Activated T-helper 2 cell treated with anti-CD3 and anti-CD28 coated beads, Interferon-gamma antibody, Interleukin-2, Interleukin-4, amounts not matched to agents 10 μg/mL and 5 μg/mL and 100 μg/mL, durations not matched to agents 14 hours and 24 hours and 36 hours (primary cell): Measurements from ENCODE around the gene PXDN. TPM values are rescaled to one million over a fixed set of nuclear protein-coding genes. Genes with fewer than 3 reads are reported as not detected.

ENCODE experiments used
- DNase-seq: peaks from one replicate; pipeline ENCODE4 v3.0.0; 2021; ENCODE audit warnings: low spot score
- H3K27ac Mint-ChIP-seq: one replicate; pipeline ENCODE4 v1.8.0; 2021; ENCODE audit warnings: mixed read lengths
- H3K27me3 Mint-ChIP-seq: one replicate; pipeline ENCODE4 v1.8.0; 2021; ENCODE audit warnings: low read depth, mixed read lengths
- H3K36me3 Mint-ChIP-seq: one replicate; pipeline ENCODE4 v1.8.0; 2021; ENCODE audit warnings: low read depth, mixed read lengths
- H3K4me1 Mint-ChIP-seq: one replicate; pipeline ENCODE4 v1.8.0; 2021; ENCODE audit warnings: low read depth, mixed read lengths
- H3K4me3 Mint-ChIP-seq: one replicate; pipeline ENCODE4 v1.8.0; 2021; ENCODE audit warnings: low read depth, mild to moderate bottlenecking, moderate library complexity, mixed read lengths
- H3K9me3 Mint-ChIP-seq: one replicate; pipeline ENCODE4 v1.8.0; 2021; ENCODE audit warnings: mixed read lengths
- intact Hi-C: fragments of 100-400 bp; cut with micrococcal nuclease; formaldehyde crosslinking; loops from one replicate; pipeline ENCODE4 v1.15.1; 2023
- total RNA-seq: library from RNA; stranded (reverse); gene quantifications from 2 replicates; pipeline ENCODE4 v1.2.3, GENCODE V29; 2022

Gene PXDN
- total RNA-seq, 1 donor from 2014 or later = 2.0 TPM

DNA sequence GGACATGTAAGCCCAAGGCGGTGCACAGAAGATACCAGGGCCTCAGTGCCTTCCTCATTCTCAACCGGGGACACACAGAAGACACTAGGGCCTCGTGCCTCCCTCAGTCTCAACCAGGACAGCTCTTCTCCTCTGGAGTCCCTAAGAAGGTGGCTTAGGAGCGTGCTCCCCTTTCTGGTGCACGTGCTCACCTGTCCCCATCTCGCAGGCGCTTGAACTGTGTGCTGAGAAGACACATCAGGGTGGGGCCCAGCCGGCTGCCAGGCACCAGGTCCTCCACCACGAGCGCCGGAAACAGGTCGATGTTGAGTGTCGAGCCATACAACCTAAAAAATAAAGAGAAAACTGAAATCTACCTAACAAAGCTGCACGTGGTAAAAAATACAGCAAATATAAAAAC lies 99.9 kb downstream of the PXDN start:
- no peak overlapping the region for H3K27ac Mint-ChIP-seq
- H3K36me3 Mint-ChIP-seq = no peaks in the 10 kb centered on the region
- no peak for DNase-seq
- no peaks in the 10 kb centered on the region for H3K9me3 Mint-ChIP-seq
- no peaks in the 10 kb centered on the region for H3K4me1 Mint-ChIP-seq
- intact Hi-C loops = no loop called here
- no peak overlapping the region for H3K4me3 Mint-ChIP-seq
- no peaks in the 10 kb centered on the region for H3K27me3 Mint-ChIP-seq

DNA sequence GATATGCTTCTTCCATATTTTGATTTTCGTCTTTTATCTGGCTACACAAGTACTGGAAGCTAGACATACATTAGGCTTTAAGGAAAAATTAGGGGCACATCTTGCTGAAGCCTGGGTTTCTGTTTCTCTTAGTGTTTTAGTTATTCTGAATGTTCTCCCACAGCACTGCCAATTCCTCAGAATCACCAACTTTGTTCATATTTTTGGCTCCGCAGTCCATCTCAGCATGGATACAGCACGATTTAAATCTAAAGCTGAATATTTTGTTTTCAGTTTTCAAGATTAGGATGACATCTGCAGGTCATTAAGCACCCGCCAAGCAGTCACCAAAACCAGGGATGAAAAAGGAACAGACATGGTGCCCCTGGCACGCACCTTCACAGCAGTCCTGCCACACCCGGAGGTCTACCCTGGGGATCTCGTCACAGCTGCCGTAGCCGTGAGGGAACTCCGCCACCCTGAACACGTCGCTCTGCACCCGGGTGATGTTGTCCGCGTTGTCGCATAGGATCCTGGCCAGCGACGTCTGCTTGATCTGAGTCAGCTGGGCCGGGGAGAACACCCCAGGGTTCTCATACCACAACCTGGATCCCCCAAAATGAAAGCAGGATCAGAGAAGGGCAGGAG lies 101.2 kb downstream of the PXDN start:
- Mint-ChIP-seq H3K9me3 (no peaks in the 10 kb centered on the region), H3K4me1 (no peaks in the 10 kb centered on the region), H3K27ac (no peak overlapping the region), H3K27me3 (no peaks in the 10 kb centered on the region), H3K4me3 (no peak overlapping the region), H3K36me3 (no peaks in the 10 kb centered on the region)
- DNase-seq = no peak
- intact Hi-C loops = no loop called here

GRCh38 chr2:1642066-1642861 lies 102.1 kb downstream of the PXDN start:
- no peaks in the 10 kb centered on the region for H3K36me3 Mint-ChIP-seq
- no peaks in the 10 kb centered on the region for H3K27me3 Mint-ChIP-seq
- DNase-seq = no peak
- no peak overlapping the region for H3K4me3 Mint-ChIP-seq
- no peaks in the 10 kb centered on the region for H3K4me1 Mint-ChIP-seq
- H3K27ac Mint-ChIP-seq = no peak overlapping the region
- H3K9me3 Mint-ChIP-seq = no peaks in the 10 kb centered on the region
- intact Hi-C loops = no loop called here

GRCh38 chr2:1641523-1641922 lies 102.8 kb downstream of the PXDN start:
- Mint-ChIP-seq H3K4me3 (no peak overlapping the region), H3K4me1 (no peaks in the 10 kb centered on the region), H3K27me3 (no peaks in the 10 kb centered on the region), H3K9me3 (no peaks in the 10 kb centered on the region), H3K36me3 (no peaks in the 10 kb centered on the region), H3K27ac (no peak overlapping the region)
- DNase-seq = no peak
- intact Hi-C loops = no loop called here

DNA sequence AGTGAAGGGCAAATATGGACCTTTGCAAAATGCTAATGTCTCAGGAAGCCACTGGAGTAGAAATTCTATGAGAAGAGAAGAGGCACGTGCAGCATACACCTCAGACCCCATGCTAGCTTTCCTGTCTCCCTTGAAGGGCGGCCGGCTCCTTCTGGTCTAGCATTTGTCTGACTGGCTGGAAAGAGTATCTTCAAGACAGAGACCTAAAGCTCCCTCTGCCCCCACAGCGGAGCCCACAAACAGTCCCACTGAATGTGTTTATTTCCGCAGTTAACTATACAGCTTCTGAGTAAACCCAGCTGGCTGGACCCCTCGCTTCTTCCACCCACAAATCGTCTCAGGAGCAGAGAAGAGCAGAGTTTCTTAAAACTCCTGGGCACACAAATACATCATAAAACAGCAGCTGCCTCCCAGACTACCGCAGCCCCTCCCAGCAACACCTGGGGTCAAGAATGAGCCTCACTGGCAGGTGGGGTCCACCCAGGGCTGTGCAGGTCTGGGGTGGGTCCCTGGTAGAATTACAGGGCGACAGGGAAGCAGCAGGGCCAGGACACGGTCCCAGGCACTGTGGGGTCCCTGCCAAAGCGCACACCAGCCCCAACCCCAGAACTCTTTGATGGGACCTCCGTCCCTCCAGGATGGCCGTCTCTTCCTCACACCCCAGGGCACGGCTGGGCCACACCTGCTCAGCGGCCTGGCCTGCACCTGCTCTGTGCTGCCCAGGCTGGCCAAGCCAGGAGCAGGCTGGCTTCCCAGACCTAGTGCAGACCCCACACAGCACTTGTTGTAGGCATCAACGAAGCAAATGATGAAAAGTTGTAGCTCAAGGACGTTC lies 103.8 kb downstream of the PXDN start:
- intact Hi-C loops = no loop called here
- H3K4me1 Mint-ChIP-seq = no peaks in the 10 kb centered on the region
- H3K36me3 Mint-ChIP-seq = no peaks in the 10 kb centered on the region
- no peak overlapping the region for H3K27ac Mint-ChIP-seq
- H3K27me3 Mint-ChIP-seq = no peaks in the 10 kb centered on the region
- no peak for DNase-seq
- no peaks in the 10 kb centered on the region for H3K9me3 Mint-ChIP-seq
- no peak overlapping the region for H3K4me3 Mint-ChIP-seq

DNA sequence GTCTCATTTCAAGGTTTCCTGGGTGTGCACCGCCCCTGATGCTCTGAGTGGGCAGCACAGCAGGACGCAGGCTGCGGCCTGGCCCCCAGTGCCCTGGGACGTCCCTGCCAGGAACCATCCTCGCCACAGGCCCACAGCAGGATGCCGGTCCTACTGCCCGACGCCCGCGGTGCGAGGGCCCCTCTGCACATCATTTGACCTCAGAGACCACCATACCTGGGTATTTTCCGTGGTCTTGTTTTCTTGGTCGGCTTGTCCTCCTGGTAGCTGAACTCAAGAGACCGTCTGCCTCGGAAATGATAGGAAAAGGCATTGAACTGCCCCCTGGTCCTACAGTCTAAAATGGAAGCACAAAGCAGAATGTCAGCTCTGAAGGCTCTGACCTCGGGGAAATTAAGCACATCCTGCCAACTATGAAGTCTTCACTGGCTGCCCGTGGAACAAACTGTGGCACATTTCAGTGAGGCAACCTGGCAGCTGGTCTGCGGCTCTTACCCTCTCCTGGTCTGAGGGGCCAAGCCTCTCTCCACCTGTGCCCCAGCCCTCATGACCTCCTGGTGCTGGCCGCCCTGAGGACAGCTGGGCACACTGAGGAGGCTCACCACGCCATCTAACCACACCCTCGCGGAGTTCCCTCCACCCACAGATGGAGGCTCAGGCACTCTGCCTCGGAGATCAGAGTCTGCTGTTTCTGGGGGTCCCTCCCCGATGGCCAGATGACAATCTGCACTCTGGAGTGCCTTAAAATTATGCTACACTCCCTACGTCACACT lies 105.0 kb downstream of the PXDN start:
- Mint-ChIP-seq H3K4me1 (no peaks in the 10 kb centered on the region), H3K27me3 (no peaks in the 10 kb centered on the region), H3K27ac (no peak overlapping the region), H3K36me3 (no peaks in the 10 kb centered on the region), H3K9me3 (no peaks in the 10 kb centered on the region), H3K4me3 (no peak overlapping the region)
- DNase-seq = no peak
- intact Hi-C loops = no loop called here

GRCh38 chr2:1638281-1638860 lies 105.9 kb downstream of the PXDN start:
- no peak overlapping the region for H3K4me3 Mint-ChIP-seq
- no peaks in the 10 kb centered on the region for H3K9me3 Mint-ChIP-seq
- H3K4me1 Mint-ChIP-seq = no peaks in the 10 kb centered on the region
- H3K27ac Mint-ChIP-seq = no peak overlapping the region
- no peaks in the 10 kb centered on the region for H3K36me3 Mint-ChIP-seq
- no peak for DNase-seq
- H3K27me3 Mint-ChIP-seq = no peaks in the 10 kb centered on the region
- intact Hi-C loops = no loop called here

- no peaks in the 10 kb centered on the region for H3K27me3 Mint-ChIP-seq
Observed at GRCh38 chr2:1636791-1637415, 107.4 kb downstream of the PXDN start.

GRCh38 chr2:1635823-1636222 lies 108.5 kb downstream of the PXDN start:
- Mint-ChIP-seq H3K4me1 (no peaks in the 10 kb centered on the region), H3K27me3 (no peaks in the 10 kb centered on the region), H3K27ac (no peak overlapping the region), H3K36me3 (no peaks in the 10 kb centered on the region), H3K4me3 (no peak overlapping the region), H3K9me3 (no peaks in the 10 kb centered on the region)
- DNase-seq = no peak
- intact Hi-C loops = no loop called here

More at GRCh38 chr2:1636791-1637415, 107.4 kb downstream of the PXDN start:
- Mint-ChIP-seq H3K4me3 (no peak overlapping the region), H3K36me3 (no peaks in the 10 kb centered on the region), H3K27ac (no peak overlapping the region), H3K9me3 (no peaks in the 10 kb centered on the region), H3K4me1 (no peaks in the 10 kb centered on the region)
- intact Hi-C loops = no loop called here
- no peak for DNase-seq

DNA sequence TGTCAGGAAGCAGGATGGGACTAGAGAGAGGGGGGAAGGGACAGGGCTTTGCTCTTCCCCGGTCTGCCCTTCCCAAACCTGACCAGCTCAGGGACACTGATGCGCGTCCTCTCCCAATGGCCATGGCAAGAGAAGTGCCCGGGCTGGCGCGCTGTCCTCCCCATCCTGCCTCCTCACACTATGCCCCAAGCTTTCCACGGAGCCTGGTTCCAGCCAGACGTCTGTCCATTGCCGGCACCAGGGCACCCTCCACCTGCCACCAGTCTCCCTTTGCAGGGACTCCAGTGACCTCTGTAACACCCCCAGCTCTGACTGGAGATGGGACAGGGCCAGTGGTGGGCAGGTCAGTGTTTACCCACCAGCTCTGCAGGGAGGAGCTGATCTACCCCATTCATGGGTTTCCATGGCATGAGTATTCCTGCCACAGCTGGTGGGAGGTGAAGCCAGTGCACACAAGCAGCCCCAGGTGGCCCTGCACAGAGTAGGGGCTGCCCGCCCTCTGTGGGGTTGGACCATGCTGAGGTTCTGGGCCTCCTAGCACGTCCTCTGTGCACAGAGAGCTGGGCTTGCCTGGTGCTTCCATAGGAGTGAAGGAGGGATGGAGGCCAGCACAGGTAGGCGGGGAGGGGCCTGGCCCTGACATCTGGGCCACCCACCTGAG lies 109.5 kb downstream of the PXDN start:
- intact Hi-C loops = no loop called here
- Mint-ChIP-seq H3K4me3 (no peak overlapping the region), H3K27me3 (no peaks in the 10 kb centered on the region), H3K27ac (no peak overlapping the region), H3K36me3 (no peaks in the 10 kb centered on the region), H3K9me3 (no peaks in the 10 kb centered on the region), H3K4me1 (no peaks in the 10 kb centered on the region)
- no peak for DNase-seq

GRCh38 chr2:1633936-1634587 lies 110.3 kb downstream of the PXDN start:
- H3K27me3 Mint-ChIP-seq = no peaks in the 10 kb centered on the region
- H3K4me3 Mint-ChIP-seq = no peak overlapping the region
- H3K27ac Mint-ChIP-seq = no peak overlapping the region
- H3K36me3 Mint-ChIP-seq = no peaks in the 10 kb centered on the region
- H3K4me1 Mint-ChIP-seq = no peaks in the 10 kb centered on the region
- no peaks in the 10 kb centered on the region for H3K9me3 Mint-ChIP-seq
- no peak for DNase-seq
- intact Hi-C loops = no loop called here
